NCI-H1092 (cell line): ENCODE results near the gene ANKS6.
A peak's percentile ranks its signal among the peaks of the same experiment; 100 is the strongest.

Experiments
- DNase-seq: peaks from one replicate; lab custom pipeline; 2025; lab: John Stamatoyannopoulos, UW

ANKS6 gene

GRCh38 chr9:98796364-98797101 lies at the start of gene ANKS6:
Gene ANKS6 (minus strand): TSS chr9:98796555. CDS start chr9:98796491, 64 bp downstream.
- DNase-seq: peak; percentile 54

DNA sequence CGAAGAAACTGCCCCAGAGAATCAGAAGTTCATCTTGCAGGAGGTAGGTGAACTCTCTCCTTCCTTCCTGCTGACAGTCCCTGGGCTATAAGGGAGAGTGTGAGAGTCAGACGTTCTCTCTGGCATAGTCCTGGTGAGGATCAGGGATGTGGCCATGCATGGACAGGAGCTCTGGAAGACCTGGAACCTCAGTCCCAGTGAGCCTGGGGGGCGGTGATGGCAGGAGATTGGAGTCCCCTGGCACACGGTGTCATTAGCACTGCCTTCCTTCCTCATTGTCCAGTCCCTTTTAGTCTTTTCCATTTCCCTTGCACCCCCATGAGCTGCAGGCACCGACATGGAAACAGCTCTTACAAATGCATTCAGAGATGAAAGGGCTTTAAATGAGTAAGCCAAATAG lies 49.7 kb upstream of the ANKS6 start:
- no peak for DNase-seq

DNA sequence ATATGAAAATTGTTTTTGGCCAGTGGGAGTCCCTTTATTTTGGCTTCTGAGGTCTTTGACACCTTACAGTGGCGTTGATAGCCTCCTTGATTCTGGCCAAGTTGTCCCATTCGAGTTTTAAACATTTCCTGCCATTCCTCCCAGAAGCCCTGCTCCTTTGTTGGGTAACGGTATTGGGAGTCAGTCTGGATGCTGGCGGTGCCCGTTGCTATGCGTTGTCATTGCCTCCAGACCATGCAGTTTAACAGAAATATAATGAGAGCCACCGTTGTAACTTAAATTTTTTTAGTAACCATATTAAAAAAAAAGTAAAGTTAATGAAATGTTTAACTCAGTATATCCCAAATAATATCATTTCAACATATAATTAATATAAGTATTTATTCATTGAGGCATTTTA lies 46.2 kb upstream of the ANKS6 start:
- DNase-seq: no peak

GRCh38 chr9:98839724-98840123 lies 43.4 kb upstream of the ANKS6 start:
- DNase-seq: no peak

DNA sequence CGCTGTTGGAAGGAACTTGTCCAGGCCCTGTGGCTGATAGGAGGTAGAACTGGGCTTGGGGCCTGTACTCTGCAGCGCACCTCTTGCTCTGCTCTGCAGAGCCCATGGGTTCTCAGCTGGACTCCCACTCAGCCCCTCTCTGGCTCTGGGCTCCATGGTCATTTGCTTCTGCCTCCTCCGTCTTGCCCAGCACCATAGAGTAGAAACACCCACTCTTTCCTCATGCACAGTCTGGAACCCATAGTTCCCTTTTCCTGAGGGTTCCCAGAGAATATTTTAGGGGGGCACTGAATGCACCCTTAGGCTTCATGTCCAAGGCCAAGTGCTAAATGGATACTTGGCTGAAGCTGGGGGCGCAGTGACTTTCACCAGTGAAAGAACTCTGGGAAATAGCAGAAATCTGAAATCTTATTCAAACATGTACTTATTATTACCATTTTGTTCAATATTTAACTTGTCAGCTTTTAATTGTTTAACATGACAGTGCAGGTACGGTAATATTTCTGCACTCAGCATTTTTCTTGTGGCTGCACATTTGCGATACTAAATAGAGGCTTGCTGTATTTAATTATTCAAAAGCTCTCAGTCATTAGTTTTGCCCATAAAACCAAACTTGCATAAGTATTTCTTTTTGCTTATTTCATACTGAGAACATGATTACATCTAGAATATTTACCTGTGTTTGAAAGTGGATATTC lies 42.7 kb upstream of the ANKS6 start:
- no peak for DNase-seq

GRCh38 chr9:98838155-98838867 lies 42.0 kb upstream of the ANKS6 start:
- DNase-seq: no peak

DNA sequence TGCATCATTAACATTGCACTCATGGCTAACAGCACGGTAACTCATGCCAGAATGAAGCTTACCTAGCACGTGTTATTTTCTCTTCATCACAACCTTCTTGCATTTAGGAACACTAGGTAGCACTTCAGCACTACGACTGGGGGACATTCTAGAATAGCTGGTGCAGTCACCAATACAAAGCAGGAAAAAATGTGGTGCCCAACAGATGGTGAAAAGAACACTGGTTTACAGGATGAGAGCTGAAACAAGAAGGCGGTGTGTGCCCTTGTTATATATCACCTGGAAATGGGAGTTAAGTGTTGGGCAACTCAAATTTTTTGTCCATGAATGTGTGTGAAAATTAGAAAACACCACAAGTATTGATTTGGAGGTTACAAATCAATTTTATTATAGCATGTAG lies 41.2 kb upstream of the ANKS6 start:
- no peak for DNase-seq

DNA sequence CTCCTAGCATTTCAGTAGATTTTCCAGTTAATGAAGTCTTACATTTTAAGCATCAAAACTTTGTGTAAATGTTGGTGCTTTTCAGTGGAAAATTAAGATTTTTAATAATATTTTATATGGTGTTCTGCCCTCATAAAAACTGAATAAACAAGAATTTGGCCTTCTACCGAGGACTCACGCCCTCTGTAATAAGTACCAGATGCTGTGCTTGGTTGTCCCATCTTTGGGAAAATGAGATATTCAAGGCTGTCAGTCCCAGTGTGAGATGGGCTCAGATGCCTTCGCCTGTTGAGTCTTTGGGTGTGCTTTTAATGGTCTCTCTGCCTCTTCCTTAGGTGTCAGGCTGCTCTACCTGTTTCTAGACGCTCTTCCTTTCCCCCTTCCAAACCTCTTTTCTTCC lies 39.9 kb upstream of the ANKS6 start:
- DNase-seq: no peak

DNA sequence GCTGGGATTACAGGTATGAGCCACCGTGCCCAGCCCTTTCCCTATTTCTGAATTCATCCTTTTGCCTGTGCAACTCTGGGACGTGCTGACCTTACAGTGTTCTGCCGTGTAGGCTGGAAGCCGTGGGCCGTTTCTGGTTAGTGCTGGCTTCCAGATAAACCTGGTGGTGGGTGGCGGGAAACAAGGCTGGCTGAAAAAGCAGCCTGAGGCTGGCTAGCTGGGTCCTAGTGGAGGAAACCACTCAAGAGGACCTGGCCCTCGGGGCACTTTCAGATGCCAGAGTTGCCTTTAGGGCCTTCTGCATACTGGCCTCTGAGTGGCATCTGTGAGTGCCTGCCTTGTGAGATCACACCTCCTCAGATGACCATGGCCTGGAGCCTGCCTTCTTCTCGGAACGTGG lies 38.0 kb upstream of the ANKS6 start:
- DNase-seq: no peak

DNA sequence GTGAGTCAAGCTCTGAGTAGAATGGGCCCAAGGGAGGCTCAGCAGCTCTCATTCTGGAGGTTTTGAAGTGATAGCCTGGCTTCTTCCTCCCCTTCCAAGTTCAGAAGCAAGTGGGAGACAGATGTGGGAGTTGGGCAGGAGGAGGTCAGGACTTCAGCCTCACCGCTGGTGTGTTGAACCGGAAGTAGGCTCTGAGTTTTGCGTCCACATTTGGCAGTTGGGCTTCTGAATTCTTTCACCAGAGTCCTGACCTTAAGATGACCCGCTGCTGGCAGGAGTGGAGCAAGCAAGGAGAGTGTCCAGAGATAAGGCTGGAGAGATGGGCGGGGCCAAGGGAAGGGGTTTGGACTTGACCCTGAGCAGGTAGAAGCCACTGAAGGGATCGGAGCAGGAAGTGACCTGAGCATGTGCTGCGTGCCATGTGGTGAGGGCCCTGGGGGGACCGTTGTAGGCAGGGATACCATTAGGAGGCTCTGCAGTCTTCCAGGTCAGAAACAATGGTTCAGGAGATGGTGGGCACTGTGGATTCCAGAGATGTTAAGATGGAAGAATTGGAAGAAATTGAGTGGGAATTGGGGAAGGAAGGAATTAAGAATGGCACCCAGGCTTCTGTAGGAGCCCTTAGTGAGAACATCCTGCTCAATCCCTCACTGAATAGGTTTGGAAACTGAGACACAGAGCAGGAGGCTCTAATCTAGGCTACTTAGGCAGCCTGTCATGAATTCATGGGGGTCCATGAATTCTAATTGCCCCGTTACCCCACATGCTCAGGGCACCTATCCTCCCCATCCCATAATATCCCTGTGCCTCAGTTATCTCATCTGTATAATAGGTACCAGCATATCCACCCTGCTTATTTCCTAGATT lies 37.0 kb upstream of the ANKS6 start:
- DNase-seq: no peak

GRCh38 chr9:98832768-98833089 lies 36.4 kb upstream of the ANKS6 start:
- DNase-seq: no peak

DNA sequence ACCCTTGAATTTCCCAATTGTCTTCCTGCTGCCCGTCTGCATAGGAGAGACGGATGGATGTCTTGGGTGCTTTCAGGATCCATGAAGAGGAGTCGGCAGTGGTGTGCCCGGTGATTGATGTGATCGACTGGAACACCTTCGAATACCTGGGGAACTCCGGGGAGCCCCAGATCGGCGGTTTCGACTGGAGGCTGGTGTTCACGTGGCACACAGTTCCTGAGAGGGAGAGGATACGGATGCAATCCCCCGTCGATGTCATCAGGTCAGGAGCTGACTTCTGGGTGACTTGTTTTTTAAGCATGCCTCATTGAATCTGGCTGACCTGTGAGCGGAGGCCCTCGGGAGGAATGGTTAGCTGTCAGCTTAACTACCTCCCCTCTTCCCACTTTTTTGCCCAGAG lies 35.3 kb upstream of the ANKS6 start:
- no peak for DNase-seq

DNA sequence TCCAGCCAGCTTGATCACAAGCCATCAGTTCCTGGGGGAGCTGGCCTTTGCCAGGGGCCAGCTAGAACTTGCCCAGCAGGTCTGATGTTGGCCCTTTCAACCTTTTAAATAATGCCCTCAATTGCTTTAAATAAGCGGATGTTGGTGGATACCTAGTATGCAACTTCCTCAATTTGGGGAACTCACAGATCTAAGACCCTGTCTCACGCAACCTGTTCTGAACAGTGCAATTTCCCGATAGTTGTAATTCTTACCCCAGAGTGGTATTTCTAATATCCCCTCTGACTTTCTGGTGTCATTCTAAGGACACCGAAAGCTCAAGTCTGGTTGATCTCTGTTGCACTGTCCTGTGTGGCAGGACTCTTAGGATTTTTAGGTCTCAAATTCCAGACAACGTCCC lies 34.2 kb upstream of the ANKS6 start:
- no peak for DNase-seq

DNA sequence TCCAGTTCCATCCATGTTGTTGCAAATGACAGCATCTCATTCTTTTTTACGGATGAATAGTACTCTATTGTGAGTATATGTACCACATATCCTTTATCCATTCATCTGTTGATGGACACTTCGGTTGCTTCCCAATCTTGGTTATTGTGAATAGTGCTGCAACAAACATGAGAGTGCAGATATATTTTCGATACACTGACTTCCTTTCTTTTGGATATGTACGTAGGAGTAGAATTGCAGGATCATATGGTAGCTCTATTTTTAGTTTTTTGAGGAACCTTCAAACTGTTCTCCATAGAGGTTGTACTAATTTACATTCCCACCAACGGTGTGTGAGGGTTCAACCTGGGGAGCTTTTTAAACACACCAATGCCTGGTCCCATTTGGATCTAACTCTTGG lies 33.4 kb upstream of the ANKS6 start:
- no peak for DNase-seq

DNA sequence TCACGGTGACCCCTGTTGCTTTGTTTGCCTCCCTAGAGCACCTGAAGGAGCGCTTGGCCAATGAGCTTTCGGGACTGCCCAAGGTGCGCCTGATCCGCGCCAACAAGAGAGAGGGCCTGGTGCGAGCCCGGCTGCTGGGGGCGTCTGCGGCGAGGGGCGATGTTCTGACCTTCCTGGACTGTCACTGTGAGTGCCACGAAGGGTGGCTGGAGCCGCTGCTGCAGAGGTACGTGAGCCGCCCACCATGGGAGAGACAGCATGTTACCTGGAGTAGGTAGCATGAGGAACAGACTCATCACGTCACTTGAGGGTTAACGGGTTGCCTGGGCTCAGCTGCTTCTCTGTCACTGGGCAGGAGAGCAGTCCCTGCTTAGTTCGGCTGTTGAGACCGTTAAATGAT lies 30.4 kb upstream of the ANKS6 start:
- no peak for DNase-seq

GRCh38 chr9:98825414-98825813 lies 29.1 kb upstream of the ANKS6 start:
- no peak for DNase-seq

- no peak for DNase-seq
Observed at GRCh38 chr9:98823666-98824334, 27.4 kb upstream of the ANKS6 start.

GRCh38 chr9:98822661-98823060 lies 26.3 kb upstream of the ANKS6 start:
- DNase-seq: no peak

DNA sequence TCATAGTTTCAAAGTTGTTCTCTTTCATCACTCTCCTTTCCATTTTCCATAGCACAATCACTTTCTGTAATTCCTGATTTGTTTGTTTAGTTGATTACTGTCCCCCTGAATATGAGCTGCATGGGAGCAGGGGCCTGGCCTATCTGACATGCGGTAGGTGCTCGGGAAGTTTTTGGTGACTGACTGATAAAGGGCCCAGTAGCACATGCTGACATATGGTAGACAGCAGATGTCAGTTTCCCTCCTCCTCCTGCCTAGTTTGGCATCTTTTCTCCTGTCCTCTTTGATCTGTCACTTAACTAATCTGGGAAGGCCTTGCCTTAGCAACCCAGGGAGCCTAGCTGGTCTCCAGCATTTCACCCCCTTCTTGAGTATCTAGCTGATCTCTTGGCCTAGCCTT lies 25.5 kb upstream of the ANKS6 start:
- DNase-seq: no peak

GRCh38 chr9:98819231-98819630 lies 22.9 kb upstream of the ANKS6 start:
- DNase-seq: no peak

DNA sequence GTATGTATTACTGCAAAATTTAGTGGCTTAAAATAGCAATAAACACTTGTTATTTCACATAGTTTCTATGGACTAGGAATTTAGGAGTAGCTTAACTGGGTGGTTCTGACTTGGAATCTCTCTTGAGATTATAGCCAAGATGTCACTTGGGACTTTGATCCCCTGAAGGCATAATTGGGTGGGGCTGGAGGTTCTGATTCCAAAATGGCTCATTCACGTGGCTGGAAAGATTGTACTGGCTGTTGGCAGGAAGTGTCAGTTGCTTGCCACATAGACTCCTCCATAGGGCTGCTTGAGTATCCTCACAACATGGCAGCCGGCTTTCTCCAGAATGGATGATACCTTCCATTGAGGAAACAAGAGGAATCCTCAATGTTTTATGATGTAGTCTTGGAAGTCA lies 22.4 kb upstream of the ANKS6 start:
- DNase-seq: no peak
